Muscle of arm (tissue), 12 donors: Measurements from ENCODE around the gene XXYLT1. TPM values are rescaled to one million over a fixed set of nuclear protein-coding genes. Genes with fewer than 3 reads are reported as not detected.
"Not testable (repeated sequence)": the region's sequence is repeated elsewhere in the genome, so short reads cannot be mapped to it uniquely, and the experiment has no call there.

Experiments used
- DNase-seq: peaks from one replicate; pipeline ENCODE4 v3.0.0-alpha.2; 2013
- polyA plus RNA-seq, 12 donors: library from polyadenylated mRNA; unstranded; fragments of 120-200 nt; gene quantifications; one replicate each; pipeline ENCODE4 v1.2.1, GENCODE V29; 2013; ENCODE audit not compliant: insufficient read length in 12 of 12

Gene XXYLT1
- polyA plus RNA-seq, 12 donors, result 11.5 to 29.4 (median 22.3) TPM; not detected in 1

DNA sequence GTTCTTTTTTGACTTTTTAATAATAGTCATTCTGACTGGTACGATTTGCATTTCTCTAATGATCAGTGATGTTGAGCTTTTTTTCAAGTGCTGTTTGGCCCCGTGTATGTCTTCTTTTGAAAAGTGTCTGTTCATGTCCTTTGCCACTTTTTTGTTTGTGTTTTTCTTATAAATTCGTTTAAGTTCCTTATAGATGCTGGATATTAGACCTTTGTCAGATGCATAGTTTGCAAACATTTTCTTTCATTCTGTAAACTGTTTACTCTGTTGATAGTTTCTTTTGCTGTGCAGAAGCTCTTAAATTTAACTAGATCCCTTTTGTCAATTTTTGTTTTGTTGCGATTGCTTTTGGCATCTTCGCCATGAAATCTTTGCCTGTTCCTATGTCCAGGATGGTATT lies 220.7 kb downstream of the XXYLT1 start:
- DNase-seq, result not testable (repeated sequence)

DNA sequence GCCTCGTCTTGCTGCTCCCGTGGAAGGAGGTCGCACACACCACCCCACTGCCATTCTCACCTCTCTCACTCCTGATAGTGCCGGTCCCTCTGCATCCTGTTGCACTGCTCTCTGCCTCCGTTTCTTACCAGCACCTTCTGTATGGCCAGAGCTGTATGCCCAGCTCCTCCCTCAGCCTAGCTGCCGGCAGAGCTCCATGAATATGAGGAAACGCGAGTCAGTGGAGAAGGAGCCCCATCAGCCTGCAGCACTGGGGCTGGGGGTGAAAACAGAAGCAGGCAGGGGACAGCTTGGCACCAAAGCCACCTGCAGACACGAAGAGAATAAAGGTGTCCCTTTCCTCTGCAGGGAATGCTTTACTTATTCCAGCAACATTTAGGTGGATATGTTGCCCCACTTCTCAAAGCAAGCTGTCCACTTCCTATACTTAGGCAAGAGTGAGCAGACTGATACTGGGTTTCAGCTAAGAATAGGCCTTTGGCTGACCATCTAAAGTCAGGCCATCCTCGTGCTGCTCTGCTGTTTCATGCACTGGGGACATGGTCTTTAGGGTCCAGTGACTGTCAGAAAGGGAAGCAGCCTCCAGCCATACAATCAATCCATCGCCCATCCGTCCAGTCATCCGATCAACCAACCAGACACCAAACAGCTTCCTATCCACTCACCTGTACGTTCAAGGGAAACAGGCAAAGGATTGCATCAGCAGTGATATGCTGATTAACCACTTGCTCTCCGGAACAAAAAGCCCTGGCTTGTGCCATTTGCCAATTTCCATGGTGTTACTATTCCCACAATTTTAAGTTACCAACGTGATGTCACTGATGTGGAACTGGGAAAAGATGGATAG lies 222.7 kb downstream of the XXYLT1 start:
- DNase-seq, result no peak

DNA sequence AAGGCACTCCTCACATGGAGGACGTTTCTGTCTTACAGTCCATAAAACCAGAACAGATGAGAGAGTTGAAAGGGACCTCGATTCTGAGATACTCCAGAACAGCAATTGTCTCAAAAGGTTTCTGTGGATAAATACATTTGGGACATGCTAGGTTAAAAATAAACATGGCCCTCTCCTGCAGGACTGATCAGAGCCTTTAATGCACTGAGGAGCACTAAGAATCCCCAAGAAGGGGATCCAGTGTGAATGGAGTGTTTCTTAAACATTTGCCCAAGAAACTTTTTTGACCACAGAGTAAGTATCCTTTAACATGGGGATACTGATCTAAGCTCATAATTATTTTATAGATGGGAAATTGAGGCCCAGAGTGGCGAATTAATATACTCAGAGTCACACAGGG lies 223.4 kb downstream of the XXYLT1 start:
- no peak for DNase-seq

DNA sequence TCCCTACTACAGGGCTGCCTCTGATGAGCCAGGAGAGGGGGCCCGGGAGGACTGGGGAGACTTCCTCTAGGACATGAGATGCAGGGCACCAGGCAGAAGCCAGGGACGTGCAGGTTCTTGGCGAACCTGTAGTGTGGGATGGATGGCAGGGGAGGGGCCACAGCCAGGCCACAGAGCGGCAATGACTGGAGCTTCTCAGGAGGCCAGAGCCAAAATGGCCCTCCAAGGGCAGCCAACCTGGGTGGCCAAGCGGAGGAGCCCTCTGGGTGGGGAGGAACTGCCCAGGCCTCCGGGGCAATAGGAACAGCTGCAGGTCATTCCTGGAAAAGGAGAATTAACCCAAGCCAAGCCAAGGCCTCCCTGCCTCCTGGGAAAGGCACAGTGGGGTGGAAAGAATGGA lies 224.5 kb downstream of the XXYLT1 start:
- DNase-seq, result no peak

DNA sequence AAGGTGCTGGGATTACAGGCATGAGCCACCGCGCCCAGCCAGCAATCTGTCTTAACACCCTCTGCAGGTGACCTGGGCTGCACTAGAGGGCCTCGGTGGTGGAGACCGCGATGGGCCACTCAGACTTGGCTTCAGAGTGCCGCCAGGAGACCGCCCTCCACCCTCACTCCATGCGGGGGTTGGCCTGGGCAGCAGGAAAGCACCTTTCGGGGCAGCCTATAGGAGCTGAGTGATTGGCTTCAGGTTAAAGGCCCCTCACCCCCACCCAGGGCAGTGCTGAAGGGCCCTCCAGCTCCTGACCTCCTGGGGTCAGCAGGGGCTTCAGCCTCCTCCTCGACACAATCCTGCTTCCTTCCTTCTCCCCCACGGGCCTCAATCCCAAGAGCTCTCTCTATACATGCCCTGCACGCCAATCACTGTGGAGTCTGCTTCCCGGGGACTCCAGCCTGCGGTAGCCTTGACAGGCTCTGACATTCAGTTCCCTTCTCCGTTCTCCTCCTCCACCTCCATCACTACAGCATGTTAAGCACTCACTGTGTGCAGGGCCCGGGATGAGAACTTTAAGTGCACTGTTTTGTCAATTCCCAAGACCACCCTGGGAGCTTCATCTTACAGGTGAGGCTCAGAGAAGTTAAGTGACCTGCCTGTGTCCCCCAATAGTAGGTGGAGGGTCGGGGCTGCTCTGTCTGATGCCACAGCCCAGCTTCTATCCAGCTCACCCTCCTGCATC lies 225.3 kb downstream of the XXYLT1 start:
- DNase-seq, result no peak

DNA sequence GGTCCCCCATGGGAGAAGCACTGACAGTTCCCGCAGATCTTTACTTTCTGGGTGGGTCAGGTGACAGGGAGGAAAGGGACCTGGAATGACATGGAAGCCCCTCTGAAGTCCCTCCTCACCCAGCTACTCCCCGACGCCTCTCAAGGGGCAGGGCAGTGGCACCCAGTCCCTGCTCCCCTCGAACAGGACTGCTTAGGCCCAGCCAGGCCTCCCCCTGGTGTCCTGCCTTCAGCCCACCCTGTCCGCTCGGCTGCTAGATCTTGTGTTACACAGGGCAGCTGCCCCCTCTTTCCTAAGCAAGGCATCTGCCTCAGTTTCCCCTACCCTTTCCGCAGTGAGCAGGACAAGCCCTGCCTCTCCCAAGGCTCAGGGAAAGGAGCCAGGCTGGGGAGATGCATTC lies 226.5 kb downstream of the XXYLT1 start:
- DNase-seq, result no peak

DNA sequence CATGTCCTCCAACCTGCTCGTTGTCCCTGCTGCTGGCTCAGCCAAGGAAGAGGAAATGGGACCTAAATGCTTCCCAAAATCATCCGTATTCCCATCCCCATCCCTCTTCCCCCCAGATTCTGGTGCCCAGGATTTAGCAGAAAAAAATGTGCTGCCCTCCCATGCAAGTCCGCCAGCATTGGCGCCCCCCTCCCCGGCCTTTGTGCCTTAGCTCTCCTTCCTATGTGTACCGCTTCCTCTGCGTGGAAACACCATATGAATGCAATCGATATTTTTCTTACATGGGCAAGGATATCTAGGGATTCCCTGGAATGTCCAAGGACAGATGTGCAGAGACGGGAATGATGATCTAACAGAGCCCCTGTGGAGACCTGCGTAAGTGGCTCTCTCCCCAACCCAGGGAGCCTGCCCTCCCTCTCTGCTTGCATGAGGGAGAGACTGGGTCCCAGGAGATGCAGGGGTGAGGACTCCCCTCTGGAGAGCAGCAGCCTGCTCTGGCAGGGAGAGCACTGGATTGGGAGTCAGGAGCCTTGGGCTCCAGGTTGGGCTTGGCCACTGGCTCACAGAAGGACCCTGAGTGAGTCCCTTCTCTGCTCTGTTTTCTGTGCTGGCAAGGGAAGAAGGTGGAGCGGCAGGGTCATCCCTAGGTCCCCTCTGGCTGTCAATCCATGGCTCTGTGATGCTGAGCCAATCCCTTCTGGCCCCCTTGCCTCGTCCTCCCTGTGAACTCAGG lies 227.2 kb downstream of the XXYLT1 start:
- DNase-seq, result no peak

DNA sequence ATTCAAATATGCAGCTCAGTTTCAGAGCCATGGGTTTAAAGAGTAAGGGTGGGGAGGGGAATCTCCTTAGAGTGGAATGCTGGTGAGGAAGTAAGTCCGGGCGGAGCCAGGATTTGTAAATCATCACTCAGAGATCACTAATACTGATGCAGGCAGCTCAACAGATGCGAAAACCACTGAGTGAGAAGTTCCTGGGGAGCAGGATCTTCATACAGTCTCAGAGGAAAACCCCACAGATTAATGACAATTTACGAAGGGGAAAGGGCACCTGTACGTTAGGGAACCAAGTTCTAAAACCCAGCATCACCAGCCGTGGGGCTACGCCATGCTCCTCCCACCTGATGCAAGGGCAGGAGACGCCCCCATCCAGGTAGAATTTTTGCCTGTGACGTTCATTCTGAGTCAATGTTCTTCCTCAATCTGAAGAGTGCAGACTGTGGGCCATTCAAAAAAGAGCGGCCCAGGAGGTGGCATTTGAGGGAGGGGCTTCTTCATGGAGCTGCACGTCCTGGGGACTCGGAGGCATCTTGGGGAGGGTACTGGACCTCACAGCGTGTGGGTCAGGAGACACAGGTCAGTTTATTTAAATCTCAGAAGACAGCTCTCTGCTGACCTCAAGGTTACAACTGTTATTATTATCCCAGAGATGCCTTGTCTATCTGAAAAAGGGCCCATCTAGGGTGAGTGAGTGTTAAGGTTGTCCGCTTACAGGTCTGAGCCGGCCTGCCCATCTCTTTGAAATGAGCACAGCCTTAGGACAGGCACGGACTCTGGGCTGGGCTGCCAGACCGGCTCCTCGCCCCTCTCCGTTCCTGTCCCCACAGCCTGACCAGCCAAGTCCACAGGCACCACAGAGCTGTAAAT lies 228.0 kb downstream of the XXYLT1 start:
- DNase-seq, result no peak

DNA sequence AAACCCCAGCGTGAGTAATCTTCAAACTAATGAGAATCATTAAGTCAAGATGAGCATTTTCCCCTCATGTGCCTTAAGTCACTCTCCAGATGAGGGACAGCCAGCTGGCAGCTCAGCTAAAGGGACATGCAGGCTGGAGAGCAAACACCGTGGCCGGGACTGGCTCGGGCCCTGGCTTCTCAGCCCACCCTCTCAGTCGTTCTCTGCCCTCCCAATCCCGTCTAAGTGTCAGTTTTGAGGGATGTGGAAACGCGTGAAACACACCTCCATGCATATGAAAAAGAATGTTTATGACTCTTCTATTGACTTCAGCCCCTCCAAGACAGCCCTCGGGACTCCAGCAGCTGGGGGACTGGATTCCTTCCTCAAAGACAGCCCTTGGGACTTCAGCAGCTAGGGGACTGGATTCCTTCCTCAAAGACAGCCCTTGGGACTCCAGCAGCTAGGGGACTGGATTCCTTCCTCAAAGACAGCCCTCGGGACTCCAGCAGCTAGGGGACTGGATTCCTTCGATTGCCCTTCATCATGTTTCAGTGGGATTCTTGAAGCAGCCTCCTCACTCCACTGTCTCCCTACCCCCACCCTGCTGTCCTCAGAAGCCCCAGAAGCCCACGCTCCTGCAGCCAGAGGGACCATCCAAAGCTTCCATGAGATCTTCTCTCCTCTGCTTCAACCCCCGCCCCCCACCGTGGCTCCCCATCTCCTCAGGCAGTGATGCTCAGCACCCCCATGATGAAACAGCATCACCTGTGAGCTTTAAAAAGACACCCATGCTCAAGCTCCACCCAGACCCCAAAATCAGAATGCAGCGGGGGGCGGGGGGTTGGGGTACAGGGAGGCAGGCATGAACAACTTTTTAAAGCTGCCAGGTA lies 228.9 kb downstream of the XXYLT1 start:
- DNase-seq, result no peak

DNA sequence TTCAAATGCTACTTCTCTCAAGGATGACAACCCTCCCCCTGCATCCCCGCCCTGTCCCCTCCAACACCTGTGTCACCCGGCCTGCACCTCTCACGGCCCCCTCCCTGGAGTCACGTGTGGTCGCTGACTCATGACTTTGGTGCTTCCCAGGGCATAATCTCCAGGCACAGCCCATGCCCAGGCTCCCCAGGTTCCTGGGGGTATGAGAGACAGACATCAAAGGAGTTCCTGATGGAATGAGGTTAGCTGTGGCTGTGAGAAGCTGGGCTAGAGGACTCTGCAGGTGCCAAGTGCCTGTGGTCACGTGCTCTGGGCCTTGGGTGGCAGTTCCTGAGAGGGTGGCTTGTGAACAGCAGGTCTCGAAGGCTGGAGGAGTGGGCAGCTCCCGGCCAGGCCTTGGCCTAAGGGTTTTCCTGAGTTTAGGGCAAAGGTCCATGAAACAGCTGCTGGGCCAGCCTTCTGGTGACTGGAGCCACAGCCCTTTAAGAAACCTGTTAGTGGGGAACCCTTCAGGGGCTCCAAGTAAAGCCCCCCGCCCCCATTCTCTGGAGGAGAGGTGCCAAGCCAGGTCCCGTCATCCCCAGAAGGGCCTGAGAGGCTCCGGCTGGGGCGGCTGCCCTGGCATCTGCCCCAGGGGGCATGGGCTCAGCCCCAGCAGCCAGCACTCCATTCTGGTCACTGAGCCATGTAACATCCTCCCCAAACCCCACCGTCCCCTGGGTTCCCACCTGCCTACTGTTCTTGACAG lies 230.0 kb downstream of the XXYLT1 start:
- no peak for DNase-seq

DNA sequence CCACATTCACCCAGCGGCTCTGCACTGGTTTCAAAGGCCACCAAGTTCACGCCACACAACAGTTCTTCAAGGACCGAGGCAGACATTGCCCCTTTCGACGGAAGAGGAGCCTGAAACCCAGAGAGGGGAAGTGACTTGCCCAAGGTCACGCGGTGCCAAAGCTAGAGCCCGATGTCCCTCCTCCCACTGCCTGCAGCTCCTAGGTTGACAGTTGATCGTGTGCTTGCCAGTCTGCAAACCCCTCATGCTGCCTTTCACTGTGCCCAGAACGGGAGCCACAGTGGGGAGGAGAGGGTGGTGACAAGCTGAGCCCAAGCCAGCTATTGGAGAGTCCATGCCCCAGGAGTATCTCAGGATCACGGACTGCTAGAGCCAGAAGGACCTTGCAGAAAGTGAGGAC lies 230.9 kb downstream of the XXYLT1 start:
- DNase-seq, result no peak

DNA sequence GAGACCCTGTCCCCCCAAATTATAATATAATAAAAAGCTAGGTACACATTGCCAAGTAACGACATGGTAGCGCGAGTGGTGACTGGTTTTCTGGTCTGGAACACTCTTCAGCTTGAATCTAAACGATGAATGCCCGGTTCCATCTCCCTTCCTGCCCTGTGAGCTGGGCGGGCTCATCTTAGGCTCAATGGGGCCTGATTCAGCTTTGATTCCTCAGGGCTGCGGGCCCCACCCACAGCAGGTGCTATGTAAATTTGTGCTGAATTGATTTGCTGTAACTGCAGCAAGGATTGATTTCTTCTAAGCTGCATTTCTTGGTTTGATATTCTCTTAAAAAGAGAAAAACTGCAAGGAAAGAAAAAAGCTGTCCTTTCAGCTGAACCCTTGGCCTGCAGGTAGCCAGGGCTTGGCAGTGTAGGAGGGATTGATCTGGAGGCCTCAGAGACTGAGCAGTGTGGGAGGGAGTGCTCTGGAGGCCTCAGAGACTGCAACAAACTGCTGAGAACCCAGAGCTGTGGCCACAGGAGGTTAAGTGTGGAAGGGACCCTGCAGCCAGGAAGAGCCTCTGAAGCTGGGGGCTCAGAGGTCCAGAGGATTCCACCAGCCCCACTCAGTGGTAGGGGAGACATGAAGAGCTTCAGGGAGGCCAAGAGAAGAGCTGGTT lies 231.6 kb downstream of the XXYLT1 start:
- DNase-seq, result no peak

DNA sequence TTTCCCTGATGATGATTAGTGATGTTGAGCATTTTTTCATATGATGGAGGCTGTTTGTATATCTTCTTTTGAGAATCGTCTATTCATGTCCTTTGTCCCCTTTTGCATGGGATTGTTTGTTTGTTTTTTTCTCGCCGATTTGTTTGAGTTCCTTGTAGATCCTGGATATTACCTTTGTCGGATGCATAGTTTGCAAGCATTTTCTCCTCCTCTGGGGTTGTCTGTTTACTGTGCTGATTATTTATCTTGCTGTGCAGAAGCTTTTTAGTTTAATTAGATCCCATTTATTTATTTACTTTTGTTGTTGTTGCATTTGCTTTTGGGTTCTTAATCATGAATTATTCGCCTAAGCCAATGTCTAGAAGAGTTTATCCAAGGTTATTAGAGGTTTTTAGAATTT lies 232.8 kb downstream of the XXYLT1 start:
- DNase-seq, result no peak

DNA sequence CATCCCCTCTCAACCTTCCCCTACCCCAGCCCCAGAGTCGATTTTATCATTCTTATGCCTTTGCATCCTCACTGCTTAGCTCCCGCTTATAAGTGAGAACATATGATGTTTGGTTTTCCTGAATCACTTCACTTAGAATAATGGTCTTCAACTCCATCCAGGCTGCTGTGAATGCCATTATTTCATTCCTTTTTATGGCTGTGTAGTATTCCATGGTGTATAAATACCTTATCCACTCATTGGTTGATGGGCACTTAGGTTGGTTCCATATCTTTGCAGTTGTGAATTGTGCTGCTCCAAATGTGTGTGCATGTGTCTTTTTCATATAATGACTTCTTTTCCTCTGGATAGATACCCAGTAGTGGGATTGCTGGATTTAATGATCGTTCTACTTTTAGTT lies 233.4 kb downstream of the XXYLT1 start:
- not testable (repeated sequence) for DNase-seq

DNA sequence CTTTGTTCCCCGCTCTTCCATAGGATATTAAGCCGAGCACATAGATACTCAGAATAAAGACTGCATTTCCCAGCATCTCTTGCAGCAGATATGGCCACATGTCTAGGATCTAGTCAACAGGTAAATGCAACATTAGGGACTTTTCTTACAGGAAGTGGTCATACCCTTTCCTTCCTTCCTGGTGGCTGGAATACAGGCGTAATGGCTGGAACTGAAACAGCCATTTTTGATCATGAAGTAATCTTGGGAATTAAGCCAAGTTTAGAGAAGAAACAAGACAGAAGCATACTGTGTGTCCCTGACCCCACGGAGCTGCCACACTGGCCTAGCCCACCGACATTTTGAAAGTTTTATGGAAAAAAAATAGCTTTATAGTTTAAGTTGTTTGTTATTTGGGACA lies 234.0 kb downstream of the XXYLT1 start:
- DNase-seq, result no peak

DNA sequence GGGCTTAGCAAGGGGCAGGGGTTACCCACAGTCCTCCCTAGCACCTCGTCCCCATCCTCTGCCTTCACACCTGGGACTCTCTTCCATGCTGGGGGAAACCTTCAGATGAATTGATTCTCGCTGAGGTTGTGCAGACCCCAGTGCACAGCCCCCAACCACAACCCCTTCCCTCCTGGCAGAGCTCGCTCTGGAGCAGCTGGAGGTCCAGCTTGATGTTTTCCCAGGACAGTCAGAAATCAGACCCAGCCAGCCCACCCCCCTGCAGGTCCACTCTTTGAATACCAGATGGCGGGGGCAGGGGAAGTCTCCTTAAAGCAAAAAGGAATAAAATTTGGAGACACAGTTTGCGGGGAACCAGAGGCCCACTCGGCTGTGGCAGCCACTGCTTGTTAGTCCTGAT lies 234.4 kb downstream of the XXYLT1 start:
- DNase-seq, result no peak

DNA sequence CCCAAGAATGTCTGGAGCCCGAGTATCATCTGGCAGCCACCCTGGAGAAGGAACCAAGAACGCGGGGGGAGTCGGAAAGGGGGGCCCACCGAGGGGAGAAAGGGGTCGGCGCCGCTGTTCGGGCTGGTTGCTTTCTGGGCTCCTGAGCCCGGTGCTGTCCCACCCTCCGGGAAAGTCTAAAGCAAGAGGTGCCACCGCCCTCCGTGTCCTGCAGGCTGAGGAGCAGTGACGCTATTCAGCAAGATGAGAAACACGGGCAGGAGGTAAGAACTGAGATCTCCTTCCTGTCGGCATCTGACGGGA lies 234.8 kb downstream of the XXYLT1 start:
- DNase-seq, result no peak

DNA sequence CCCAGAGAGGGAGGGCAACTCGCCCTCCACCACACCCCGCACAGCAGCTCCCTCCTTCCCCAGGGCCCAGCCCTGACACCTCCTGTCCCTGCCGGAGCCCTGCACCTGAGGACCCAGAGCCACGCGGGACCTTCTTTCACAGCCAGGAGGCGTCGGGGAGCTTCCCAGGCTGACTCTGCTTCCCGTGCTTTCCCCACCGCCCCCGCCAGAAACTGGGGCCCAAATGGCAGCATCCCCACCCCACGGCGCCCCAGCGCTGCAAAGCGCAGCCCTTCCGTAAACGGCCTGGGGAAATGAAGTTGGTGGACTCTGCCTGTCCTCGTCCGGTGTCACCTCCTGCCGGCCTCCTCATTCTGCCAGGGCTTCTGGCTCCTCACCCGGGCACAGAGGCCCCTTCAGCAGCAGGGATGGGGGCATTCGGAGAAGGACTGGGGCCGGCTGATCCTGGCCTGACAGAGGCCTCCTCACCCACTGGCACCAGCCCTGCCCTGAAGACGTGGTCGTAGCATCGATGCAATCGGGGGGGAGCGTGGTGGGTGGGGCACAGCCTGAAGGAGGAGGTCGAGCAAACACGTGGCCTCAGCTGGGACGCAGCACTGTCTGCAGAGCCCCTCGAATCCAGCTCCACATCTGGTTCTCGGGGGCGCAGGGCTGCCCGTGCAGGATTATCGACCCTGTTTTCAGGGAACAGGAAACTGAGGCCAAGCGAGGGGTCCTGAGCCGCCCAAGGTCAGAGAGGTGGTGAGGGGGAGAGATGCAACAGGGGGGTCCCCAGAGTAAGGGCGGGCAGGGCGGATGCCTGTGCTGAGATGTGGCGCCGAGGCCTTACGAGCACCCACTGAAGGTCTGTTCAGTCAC lies 235.4 kb downstream of the XXYLT1 start:
- no peak for DNase-seq

DNA sequence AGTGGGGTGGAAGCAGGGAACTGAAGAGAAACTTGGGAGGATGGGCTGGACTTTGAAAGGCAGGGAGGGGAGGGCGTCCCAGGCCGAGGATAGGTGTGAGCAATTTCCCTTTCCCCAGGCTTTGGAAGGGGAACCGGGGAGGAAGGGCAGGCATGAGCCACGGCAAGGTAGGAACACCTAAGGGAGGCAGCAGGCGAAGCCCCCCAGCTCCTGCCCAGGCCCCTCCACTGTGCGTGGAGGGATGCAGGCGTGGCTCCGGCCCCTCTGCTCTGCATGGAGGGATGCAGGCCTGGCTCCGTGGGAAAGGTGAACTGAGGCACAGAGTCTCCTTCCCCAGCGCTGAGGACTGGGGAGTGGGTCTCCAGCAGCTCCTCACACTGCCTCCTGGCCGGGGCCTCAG lies 236.4 kb downstream of the XXYLT1 start:
- DNase-seq, result no peak
